ENCODE measurements around the gene EPS8L2. TPM values are rescaled to one million over a fixed set of nuclear protein-coding genes. Genes with fewer than 3 reads are reported as not detected.

The EPS8L2 gene
- total and polyA plus RNA-seq, 9 of the 15 experiments (the other 6 are each of a cell fraction or from before 2014, with no cell fraction given): 0.75 to 17.0 (median 3.7) TPM

GRCh38 chr11:699116-699508 lies 6.9 kb upstream of the EPS8L2 start:
- peak overlapping the region in 1 of 2 experiments; percentile 19; a peak in 1 of 4 replicates for H3K9ac ChIP-seq (ENCODE audit: insufficient read depth in 1 of 2, low read depth in 2 of 2, low read length in 2 of 2)
- H3K9me3 ChIP-seq (replicated peaks; ENCODE audit: control insufficient read depth, insufficient read depth, low read depth, low read length): no peaks in the 10 kb centered on the region
- FAIRE-seq: no peak
- peaks cover 31% of the 10 kb centered on the region for H3K79me2 ChIP-seq (ENCODE audit: control insufficient read depth, insufficient read depth, low read length)
- no peaks in the 10 kb centered on the region for H3K9me1 ChIP-seq (ENCODE audit: control insufficient read depth, insufficient read depth, low read length)
- ChIA-PET POLR2A (interaction anchor here (0.6 to 1.2 kb wide), 2 partner anchors 15 to 65 kb away, joined by 3 to 4 read pairs; no protein-coding TSS in a partner anchor), CTCF (ENCODE audit: low intra/inter-chr PET ratio) (interaction anchor here (0.5 to 0.8 kb wide), 3 partner anchors 25 to 226 kb away, joined by 3 to 4 read pairs (median 4); no protein-coding TSS in a partner anchor)
- no TSS peak for BruUV-seq (replicated peaks)
- no peak overlapping the region for H3K4me2 ChIP-seq (ENCODE audit: insufficient read depth, low read length)
- no peak overlapping the region for H3K4me3 ChIP-seq
- TF ChIP-seq RBM39 (optimal IDR thresholded peaks at IDR 0.05; ENCODE audit: low read depth, low read length) (no peak), TAF7 (tag; IDR thresholded peaks at IDR 0.05) (no peak), NUFIP1 (IDR thresholded peaks at IDR 0.05; ENCODE audit: partially characterized antibody) (no peak), ZNF174 (CRISPR knock-in tag; IDR thresholded peaks at IDR 0.05) (no peak), ZBTB5 (IDR thresholded peaks at IDR 0.05) (no peak), NKRF (IDR thresholded peaks at IDR 0.05; ENCODE audit: borderline replicate concordance) (no peak), PREB (CRISPR knock-in tag; IDR thresholded peaks at IDR 0.05) (no peak), CBFA2T2 (conservative IDR thresholded peaks at IDR 0.05) (no peak), ATF1 (CRISPR knock-in tag; IDR thresholded peaks at IDR 0.05) (no peak), ATF1 (tag; IDR thresholded peaks at IDR 0.05) (no peak), MYNN (IDR thresholded peaks at IDR 0.05) (no peak), MYNN (CRISPR knock-in tag; IDR thresholded peaks at IDR 0.05) (no peak), E4F1 (CRISPR knock-in tag; IDR thresholded peaks at IDR 0.05; ENCODE audit: borderline replicate concordance) (no peak), FOXJ3 (CRISPR knock-in tag; IDR thresholded peaks at IDR 0.05) (no peak), HNRNPUL1 (IDR thresholded peaks at IDR 0.05; ENCODE audit: low read length) (no peak), FOXA1 (IDR thresholded peaks at IDR 0.05; ENCODE audit: borderline replicate concordance) (no peak), MED1 (CRISPR knock-in tag; IDR thresholded peaks at IDR 0.05; ENCODE audit: borderline replicate concordance) (no peak)
- H4K20me1 ChIP-seq (replicated peaks; ENCODE audit: control insufficient read depth, insufficient read depth, low read length): no peaks in the 10 kb centered on the region
- no peak overlapping the region for H2AFZ ChIP-seq (ENCODE audit: low read depth, low read length)
- no peaks in the 10 kb centered on the region for H3K27me3 ChIP-seq (ENCODE audit: control insufficient read depth in 2 of 2, insufficient read depth in 2 of 2, low read length in 2 of 2)
- in situ Hi-C loops (cut with MboI) (no loop called here), intact Hi-C loops (cut with micrococcal nuclease) (loop anchor here (10.0 kb wide), 1 partner anchor 144 kb away; no protein-coding TSS in a partner anchor)
- 100% methylated on average over 7 of the region's 7 CpGs for WGBS (ENCODE audit: insufficient coverage, low coverage, missing lambda C conversion rate)
- peaks cover 14 to 49% of the 10 kb centered on the region in 2 experiments; a peak in 4 of 5 replicates for H3K4me1 ChIP-seq (replicated peaks in 1 of 2; ENCODE audit: control insufficient read depth in 2 of 2, insufficient read depth in 2 of 2, low read length in 2 of 2)
- H3K27ac ChIP-seq (ENCODE audit: extremely low read depth, low read depth, low read length): no peak overlapping the region
- H3K36me3 ChIP-seq (ENCODE audit: control insufficient read depth, insufficient read depth, low read length): peaks cover 9% of the 10 kb centered on the region; the same call in 2 of the 3 replicates
- DNase-seq (ENCODE audit: extremely low read depth in 1 of 4, low spot score in 3 of 4): no peak
- no peak for ATAC-seq
